Trophoblast cell (in vitro differentiated cells and primary cell): ENCODE results near the gene GNB3.

Source experiments
- DNase-seq, 2 donors: peaks; one replicate each; pipeline ENCODE4 v3.0.0-alpha.2; 2016
- H2AFZ ChIP-seq: 2 replicates; pipeline ENCODE4 v1.6.1; 2013; ENCODE audit warnings: low read length, moderate library complexity, mild to moderate bottlenecking; ENCODE audit not compliant: insufficient read depth, poor library complexity
- H2AK5ac ChIP-seq: 2 replicates; pipeline ENCODE4 v1.6.1; 2013; ENCODE audit warnings: mild to moderate bottlenecking, low read length
- H2BK120ac ChIP-seq: 2 replicates; pipeline ENCODE4 v1.6.1; 2013; ENCODE audit warnings: low read length, mild to moderate bottlenecking, moderate library complexity; ENCODE audit not compliant: insufficient read depth, poor library complexity
- H2BK12ac ChIP-seq: 2 replicates; pipeline ENCODE4 v1.6.1; 2013; ENCODE audit warnings: mild to moderate bottlenecking, low read length, moderate library complexity
- H2BK5ac ChIP-seq: 2 replicates; pipeline ENCODE4 v1.6.1; 2013; ENCODE audit warnings: low read length, low read depth, moderate library complexity, mild to moderate bottlenecking; ENCODE audit not compliant: poor library complexity
- H3K14ac ChIP-seq: 2 replicates; pipeline ENCODE4 v1.6.1; 2013; ENCODE audit warnings: mild to moderate bottlenecking, low read length
- H3K18ac ChIP-seq: 2 replicates; pipeline ENCODE4 v1.6.1; 2013; ENCODE audit warnings: mild to moderate bottlenecking, low read length
- H3K23ac ChIP-seq: 2 replicates; pipeline ENCODE4 v1.6.1; 2013; ENCODE audit warnings: low read length
- H3K27ac ChIP-seq: 2 replicates; pipeline ENCODE4 v1.5.1; 2013; ENCODE audit warnings: low read depth, mild to moderate bottlenecking, inconsistent platforms, low read length, moderate library complexity
- H3K27me3 ChIP-seq: 2 replicates; pipeline ENCODE4 v1.6.1; 2013; ENCODE audit warnings: inconsistent platforms, mild to moderate bottlenecking, low read length, moderate library complexity; ENCODE audit not compliant: insufficient read depth
- H3K36me3 ChIP-seq, 2 experiments: 1 replicate in 1 of 2; 2 replicates in 1 of 2; pipeline ENCODE4 v1.6.1; 2013; ENCODE audit warnings: low read length in 2 of 2, mild to moderate bottlenecking in 2 of 2, moderate library complexity in 1 of 2; ENCODE audit not compliant: insufficient read depth in 2 of 2, control insufficient read depth in 1 of 2
- H3K4ac ChIP-seq: 2 replicates; pipeline ENCODE4 v1.6.1; 2013; ENCODE audit warnings: low read depth, mild to moderate bottlenecking, low read length, moderate library complexity
- H3K4me1 ChIP-seq, 2 experiments: 1 replicate in 1 of 2; 2 replicates in 1 of 2; pipeline ENCODE4 v1.6.1; 2013; ENCODE audit warnings: low read length in 2 of 2, mild to moderate bottlenecking in 2 of 2, moderate library complexity in 1 of 2; ENCODE audit not compliant: insufficient read depth in 2 of 2, control insufficient read depth in 1 of 2
- H3K4me2 ChIP-seq: 2 replicates; pipeline ENCODE4 v1.6.1; 2013; ENCODE audit warnings: inconsistent platforms, mild to moderate bottlenecking, low read length, moderate library complexity
- H3K4me3 ChIP-seq: 2 replicates; pipeline ENCODE4 v1.5.1; 2013; ENCODE audit warnings: mild to moderate bottlenecking, low read depth, low read length, inconsistent platforms
- H3K79me1 ChIP-seq: one replicate; pipeline ENCODE4 v1.6.1; 2013; ENCODE audit warnings: low read length
- H3K79me2 ChIP-seq: 2 replicates; pipeline ENCODE4 v1.6.1; 2013; ENCODE audit warnings: low read length, mild to moderate bottlenecking; ENCODE audit not compliant: control insufficient read depth, insufficient read depth, poor library complexity
- H3K9ac ChIP-seq: 2 replicates; pipeline ENCODE4 v1.6.1; 2013; ENCODE audit warnings: mild to moderate bottlenecking, low read length
- H3K9me3 ChIP-seq: 2 replicates; pipeline ENCODE4 v1.6.1; 2013; ENCODE audit warnings: low read depth, mild to moderate bottlenecking, control low read depth, inconsistent platforms, low read length; ENCODE audit not compliant: insufficient read depth
- H4K12ac ChIP-seq: 2 replicates; pipeline ENCODE4 v1.6.1; 2013; ENCODE audit warnings: low read depth, mild to moderate bottlenecking, low read length, moderate library complexity
- H4K8ac ChIP-seq: 2 replicates; pipeline ENCODE4 v1.6.1; 2013; ENCODE audit warnings: low read depth, mild to moderate bottlenecking, low read length, moderate library complexity
- H4K91ac ChIP-seq: one replicate; pipeline ENCODE4 v1.6.1; 2013; ENCODE audit warnings: low read depth, mild to moderate bottlenecking, low read length, moderate library complexity
- WGBS: extraction: QIAGEN DNeasy Blood & Tissue Kit; methylation state at CpG from one replicate; pipeline ENCODE4 v1.1.7; 2013; ENCODE audit warnings: missing lambda C conversion rate; ENCODE audit not compliant: insufficient read length, insufficient coverage; ENCODE audit errors: extremely low coverage; 5-methylcytosine and 5-hydroxymethylcytosine counted together

Gene GNB3

DNA sequence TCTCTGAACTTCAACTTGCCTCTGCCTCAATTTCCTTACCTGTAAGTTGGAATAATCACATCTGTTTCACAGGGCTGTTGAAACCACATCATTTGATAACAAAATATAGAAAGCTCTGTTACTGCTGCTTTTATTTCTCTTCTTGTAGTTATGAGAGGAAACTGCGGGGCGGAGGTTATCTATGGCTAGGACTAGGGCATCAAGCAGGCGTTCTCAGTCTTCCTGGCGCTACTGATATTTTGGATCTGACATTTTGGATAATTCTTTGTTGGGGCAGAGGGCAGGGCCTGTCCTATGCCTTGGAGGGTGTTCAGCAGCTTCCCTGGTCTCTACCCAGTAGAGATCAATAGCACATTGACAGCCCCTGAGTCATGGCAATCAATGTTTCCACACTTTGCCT is 8.6 kb upstream of the GNB3 start:
- no peak overlapping the region for H3K4me2 ChIP-seq
- H3K79me1 ChIP-seq, result peaks cover 10% of the 10 kb centered on the region
- no peak overlapping the region for H2BK5ac ChIP-seq
- no peak overlapping the region for H4K91ac ChIP-seq
- H3K14ac ChIP-seq, result no peak overlapping the region
- H4K8ac ChIP-seq, result no peak overlapping the region
- no peak overlapping the region for H2BK12ac ChIP-seq
- no peak overlapping the region for H2AFZ ChIP-seq
- H4K12ac ChIP-seq, result no peak overlapping the region
- H3K23ac ChIP-seq, result no peak overlapping the region
- H3K4me1 ChIP-seq, result peaks cover 0 to 10% of the 10 kb centered on the region in 2 experiments
- H2AK5ac ChIP-seq, result no peak overlapping the region
- H3K18ac ChIP-seq, result no peak overlapping the region
- no peak overlapping the region for H3K4ac ChIP-seq
- H3K36me3 ChIP-seq, result peaks cover 38 to 42% of the 10 kb centered on the region in 2 experiments
- no peaks in the 10 kb centered on the region for H3K9me3 ChIP-seq
- no peaks in the 10 kb centered on the region for H3K27me3 ChIP-seq
- no peak overlapping the region for H3K9ac ChIP-seq
- no peak overlapping the region for H2BK120ac ChIP-seq
- no CpG with 5 or more reads among the region's 4 CpGs for WGBS
- no peak overlapping the region for H3K27ac ChIP-seq
- no peak for DNase-seq
- peaks cover 8% of the 10 kb centered on the region for H3K79me2 ChIP-seq
- no peak overlapping the region for H3K4me3 ChIP-seq

- peaks cover 10% of the 10 kb centered on the region for H3K79me1 ChIP-seq
- no peak overlapping the region for H2AK5ac ChIP-seq
- H4K8ac ChIP-seq, result no peak overlapping the region
- H3K27me3 ChIP-seq, result no peaks in the 10 kb centered on the region
- no peak overlapping the region for H3K9ac ChIP-seq
- no peak overlapping the region for H4K91ac ChIP-seq
- no peaks in the 10 kb centered on the region for H3K9me3 ChIP-seq
- H3K23ac ChIP-seq, result no peak overlapping the region
- peaks cover 8% of the 10 kb centered on the region for H3K79me2 ChIP-seq
- H3K4ac ChIP-seq, result no peak overlapping the region
- no peak overlapping the region for H2AFZ ChIP-seq
- H4K12ac ChIP-seq, result no peak overlapping the region
- H3K4me1 ChIP-seq, result peaks cover 0 to 3% of the 10 kb centered on the region in 2 experiments
- no peak overlapping the region for H3K14ac ChIP-seq
- no peak overlapping the region for H2BK120ac ChIP-seq
- H2BK12ac ChIP-seq, result no peak overlapping the region
- no CpG with 5 or more reads among the region's 6 CpGs for WGBS
- H3K36me3 ChIP-seq, result peaks cover 48 to 53% of the 10 kb centered on the region in 2 experiments
- DNase-seq, result no peak
- H3K18ac ChIP-seq, result no peak overlapping the region
- H2BK5ac ChIP-seq, result no peak overlapping the region
- no peak overlapping the region for H3K27ac ChIP-seq
- no peak overlapping the region for H3K4me2 ChIP-seq
- H3K4me3 ChIP-seq, result no peak overlapping the region
Measured at GRCh38 chr12:6833189-6833890, 7.4 kb upstream of the GNB3 start.

GRCh38 chr12:6834254-6834653 is 6.5 kb upstream of the GNB3 start:
- no peak overlapping the region for H4K12ac ChIP-seq
- no CpG with 5 or more reads among the region's 1 CpG for WGBS
- no peak overlapping the region for H3K23ac ChIP-seq

DNA sequence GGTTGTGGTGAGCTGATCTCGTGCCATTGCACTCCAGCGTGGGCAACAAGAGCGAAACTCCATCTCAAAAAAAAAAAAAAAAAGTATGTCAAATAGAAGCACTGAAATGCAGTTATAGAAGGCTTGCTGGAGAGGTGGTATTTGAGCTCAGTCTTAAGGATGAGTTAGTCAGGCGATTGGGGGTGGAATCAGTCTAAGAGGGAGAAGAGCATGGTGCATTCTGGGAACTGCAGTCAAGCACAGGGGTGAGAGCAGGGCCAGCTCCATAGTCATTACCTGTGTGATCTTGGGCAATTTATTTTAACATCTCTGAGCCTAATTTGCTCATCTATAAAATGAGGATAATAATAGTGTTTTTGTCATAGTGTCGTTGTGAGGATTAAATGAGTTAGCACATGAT is 5.9 kb upstream of the GNB3 start:
- no peaks in the 10 kb centered on the region for H3K79me1 ChIP-seq
- H3K9me3 ChIP-seq, result no peaks in the 10 kb centered on the region
- H3K27ac ChIP-seq, result no peak overlapping the region
- no peak overlapping the region for H4K12ac ChIP-seq
- H2BK120ac ChIP-seq, result no peak overlapping the region
- no peak overlapping the region for H3K4ac ChIP-seq
- H4K8ac ChIP-seq, result no peak overlapping the region
- H3K36me3 ChIP-seq, result peaks cover 59 to 64% of the 10 kb centered on the region in 2 experiments
- H3K4me1 ChIP-seq, result no peaks in the 10 kb centered on the region
- no peak overlapping the region for H3K14ac ChIP-seq
- H3K27me3 ChIP-seq, result no peaks in the 10 kb centered on the region
- H2BK5ac ChIP-seq, result no peak overlapping the region
- no peak overlapping the region for H3K18ac ChIP-seq
- no peak overlapping the region for H2BK12ac ChIP-seq
- H3K4me3 ChIP-seq, result no peak overlapping the region
- H3K4me2 ChIP-seq, result no peak overlapping the region
- no peaks in the 10 kb centered on the region for H3K79me2 ChIP-seq
- no peak overlapping the region for H3K9ac ChIP-seq
- WGBS, result no CpG with 5 or more reads among the region's 5 CpGs
- no peak overlapping the region for H3K23ac ChIP-seq
- DNase-seq, result no peak
- H4K91ac ChIP-seq, result no peak overlapping the region
- no peak overlapping the region for H2AFZ ChIP-seq
- no peak overlapping the region for H2AK5ac ChIP-seq

More at GRCh38 chr12:6834254-6834653, 6.5 kb upstream of the GNB3 start:
- peaks cover under 1% of the 10 kb centered on the region for H3K79me2 ChIP-seq
- H4K8ac ChIP-seq, result no peak overlapping the region
- no peak overlapping the region for H2AK5ac ChIP-seq
- no peak overlapping the region for H3K18ac ChIP-seq
- H3K27me3 ChIP-seq, result no peaks in the 10 kb centered on the region
- H3K4me3 ChIP-seq, result no peak overlapping the region
- H3K27ac ChIP-seq, result no peak overlapping the region
- H2BK5ac ChIP-seq, result no peak overlapping the region
- H2BK120ac ChIP-seq, result no peak overlapping the region
- no peak overlapping the region for H2AFZ ChIP-seq
- H3K9ac ChIP-seq, result no peak overlapping the region
- peaks cover 2% of the 10 kb centered on the region for H3K79me1 ChIP-seq
- peaks cover 0 to 1% of the 10 kb centered on the region in 2 experiments for H3K4me1 ChIP-seq
- no peak overlapping the region for H3K14ac ChIP-seq
- no peak overlapping the region for H4K91ac ChIP-seq
- H3K4ac ChIP-seq, result no peak overlapping the region
- H2BK12ac ChIP-seq, result no peak overlapping the region
- no peak overlapping the region for H3K4me2 ChIP-seq
- peaks cover 53 to 59% of the 10 kb centered on the region in 2 experiments for H3K36me3 ChIP-seq
- no peak for DNase-seq
- H3K9me3 ChIP-seq, result no peaks in the 10 kb centered on the region
